ENCODE measurements around the gene CDKN1C.

DNA sequence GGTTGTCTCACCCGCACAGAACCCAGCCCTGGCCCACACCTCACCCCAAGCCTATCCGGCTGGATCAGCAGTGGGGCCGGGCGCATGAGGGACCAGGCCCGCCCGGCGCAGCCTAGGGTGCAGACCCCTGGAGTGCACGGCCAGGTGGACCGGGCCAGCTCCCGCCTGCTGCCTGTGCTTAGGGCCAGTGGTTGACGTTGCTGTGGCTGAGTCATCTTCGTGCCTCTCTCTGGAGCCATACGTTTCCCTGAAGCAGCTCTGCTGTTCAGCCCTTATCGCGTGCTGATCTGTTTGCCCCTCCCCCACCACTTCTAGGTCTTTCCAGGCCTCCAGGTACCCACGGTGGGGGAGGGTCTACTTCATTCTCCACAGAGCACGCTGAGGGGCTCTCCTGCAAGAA is 39.5 kb downstream of the CDKN1C start:
- TF ChIP-seq, protein P1, sequence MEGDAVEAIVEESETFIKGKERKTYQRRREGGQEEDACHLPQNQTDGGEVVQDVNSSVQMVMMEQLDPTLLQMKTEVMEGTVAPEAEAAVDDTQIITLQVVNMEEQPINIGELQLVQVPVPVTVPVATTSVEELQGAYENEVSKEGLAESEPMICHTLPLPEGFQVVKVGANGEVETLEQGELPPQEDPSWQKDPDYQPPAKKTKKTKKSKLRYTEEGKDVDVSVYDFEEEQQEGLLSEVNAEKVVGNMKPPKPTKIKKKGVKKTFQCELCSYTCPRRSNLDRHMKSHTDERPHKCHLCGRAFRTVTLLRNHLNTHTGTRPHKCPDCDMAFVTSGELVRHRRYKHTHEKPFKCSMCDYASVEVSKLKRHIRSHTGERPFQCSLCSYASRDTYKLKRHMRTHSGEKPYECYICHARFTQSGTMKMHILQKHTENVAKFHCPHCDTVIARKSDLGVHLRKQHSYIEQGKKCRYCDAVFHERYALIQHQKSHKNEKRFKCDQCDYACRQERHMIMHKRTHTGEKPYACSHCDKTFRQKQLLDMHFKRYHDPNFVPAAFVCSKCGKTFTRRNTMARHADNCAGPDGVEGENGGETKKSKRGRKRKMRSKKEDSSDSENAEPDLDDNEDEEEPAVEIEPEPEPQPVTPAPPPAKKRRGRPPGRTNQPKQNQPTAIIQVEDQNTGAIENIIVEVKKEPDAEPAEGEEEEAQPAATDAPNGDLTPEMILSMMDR (IDR thresholded peaks at IDR 0.05; ENCODE audit: low read length): no peak
- TF ChIP-seq EZH2phosphoT487 (IDR thresholded peaks at IDR 0.05; ENCODE audit: low read length): no peak

Measured in MM.1S (cell line).